H1 (cell line): ENCODE measurements around the gene SIM2. TPM values are rescaled to one million over a fixed set of nuclear protein-coding genes. Genes with fewer than 3 reads are reported as not detected.

Source experiments
- CTCF ChIA-PET: fragments of 300-600 bp; sonication (Branson Sonifier 250); formaldehyde crosslinking; loops from one replicate; lab custom pipeline; 2021; ENCODE audit not compliant: partially characterized antibody; lab: Charles Lee
- POLR2A ChIA-PET: fragments of 300-600 bp; sonication (Branson Sonifier 250); formaldehyde crosslinking; loops from one replicate; lab custom pipeline; 2021; ENCODE audit warnings: inconsistent platforms; ENCODE audit not compliant: partially characterized antibody; lab: Charles Lee
- DNase-seq, 2 experiments: peaks; one replicate each; pipeline versions ENCODE4 v3.0.0 to v3.0.0-alpha.2; 2010 to 2022; ENCODE audit warnings: low spot score in 2 of 2, low read depth in 1 of 2, mixed read lengths in 1 of 2
- FAIRE-seq: peaks from 2 replicates; lab custom pipeline; 2011; peaks lifted over from hg19 to GRCh38; lab: Jason Lieb, UNC
- H2AFZ ChIP-seq: 2 replicates; pipeline ENCODE4 v1.8.1; 2012; ENCODE audit warnings: low read length, inconsistent platforms
- H2AK5ac ChIP-seq: 2 replicates; pipeline ENCODE4 v1.6.1; 2013; ENCODE audit warnings: low read depth, low read length
- H2BK120ac ChIP-seq: replicated peaks from 2 replicates; pipeline ENCODE3; 2013; ENCODE audit warnings: low read depth, low read length, inconsistent platforms
- H2BK12ac ChIP-seq: 2 replicates; pipeline ENCODE4 v1.6.1; 2013; ENCODE audit warnings: low read depth, low read length
- H2BK15ac ChIP-seq: 2 replicates; pipeline ENCODE4 v1.6.1; 2013; ENCODE audit warnings: low read length
- H2BK20ac ChIP-seq: 2 replicates; pipeline ENCODE4 v1.6.1; 2013; ENCODE audit warnings: low read length
- H2BK5ac ChIP-seq: 2 replicates; pipeline ENCODE4 v1.6.1; 2013; ENCODE audit warnings: low read depth, low read length
- H3K14ac ChIP-seq: 2 replicates; pipeline ENCODE4 v1.6.1; 2013; ENCODE audit warnings: inconsistent platforms; ENCODE audit not compliant: insufficient read length
- H3K18ac ChIP-seq: 2 replicates; pipeline ENCODE4 v1.6.1; 2013; ENCODE audit warnings: low read length; ENCODE audit errors: extremely low read depth
- H3K23ac ChIP-seq: 2 replicates; pipeline ENCODE4 v1.6.1; 2013; ENCODE audit warnings: inconsistent platforms; ENCODE audit not compliant: insufficient read length
- H3K23me2 ChIP-seq: 2 replicates; pipeline ENCODE4 v1.6.1; 2013; ENCODE audit warnings: low read depth, low read length
- H3K27ac ChIP-seq: 2 replicates; pipeline ENCODE4 v1.6.1; 2011; ENCODE audit warnings: low read depth, low read length, inconsistent platforms
- H3K27me3 ChIP-seq, 4 experiments: replicated peaks in 1 of 4; 1 replicate in 1 of 4; 2 replicates in 3 of 4; pipeline versions ENCODE4 v1.6.1 to v1.8.1; 2011 to 2013; ENCODE audit warnings: low read length in 3 of 4, mild to moderate bottlenecking in 3 of 4, inconsistent platforms in 2 of 4, mixed read lengths in 2 of 4, moderate library complexity in 1 of 4; ENCODE audit not compliant: control insufficient read depth in 3 of 4, insufficient read depth in 3 of 4; ENCODE audit errors: extremely low read depth in 1 of 4
- H3K36me3 ChIP-seq, 4 experiments: 2 replicates each; pipeline versions ENCODE4 v1.6.1 to v1.8.1; 2011 to 2013; ENCODE audit warnings: mild to moderate bottlenecking in 4 of 4, low read length in 3 of 4, moderate library complexity in 2 of 4, control low read depth in 1 of 4, inconsistent platforms in 1 of 4; ENCODE audit not compliant: insufficient read depth in 4 of 4, control insufficient read depth in 2 of 4
- H3K4ac ChIP-seq: replicated peaks from 2 replicates; pipeline ENCODE3; 2013; ENCODE audit warnings: low read length, low read depth, mixed read lengths, inconsistent platforms; ENCODE audit not compliant: insufficient read length
- H3K4me1 ChIP-seq, 4 experiments: replicated peaks in 1 of 4; 1 replicate in 1 of 4; 2 replicates in 3 of 4; pipeline versions ENCODE4 v1.6.1 to v1.8.1; 2011 to 2013; ENCODE audit warnings: low read length in 3 of 4, inconsistent platforms in 2 of 4, mixed read lengths in 1 of 4; ENCODE audit not compliant: insufficient read depth in 4 of 4, control insufficient read depth in 3 of 4
- H3K4me2 ChIP-seq, 2 experiments: 2 replicates each; pipeline versions ENCODE4 v1.6.1 to v1.8.1; 2011 to 2013; ENCODE audit warnings: low read depth in 2 of 2, low read length in 2 of 2, control low read depth in 1 of 2, inconsistent platforms in 1 of 2, mild to moderate bottlenecking in 1 of 2; ENCODE audit not compliant: insufficient read depth in 1 of 2
- H3K4me3 ChIP-seq, 4 experiments: fragments of 200-600, 300-600 bp in 1 of 4; sonication (generic), shearing (Covaris generic), sonication (Bioruptor Twin) in 1 of 4; 2 replicates each; pipeline versions ENCODE4 v1.5.1 to v1.8.1; 2011 to 2016; ENCODE audit warnings: low read length in 4 of 4, low read depth in 3 of 4, control low read depth in 2 of 4, inconsistent platforms in 2 of 4, mild to moderate bottlenecking in 2 of 4, mixed read lengths in 1 of 4, moderate library complexity in 1 of 4; ENCODE audit not compliant: insufficient read depth in 2 of 4; ENCODE audit errors: extremely low read depth in 1 of 4
- H3K56ac ChIP-seq: replicated peaks from 2 replicates; pipeline ENCODE3; 2013; ENCODE audit warnings: low read depth, mild to moderate bottlenecking, mixed read lengths, low read length, inconsistent platforms; ENCODE audit not compliant: insufficient read length
- H3K79me1 ChIP-seq: 2 replicates; pipeline ENCODE4 v1.6.1; 2013; ENCODE audit warnings: low read depth, low read length, control low read depth
- H3K79me2 ChIP-seq, 2 experiments: 2 replicates each; pipeline versions ENCODE4 v1.6.1 to v1.8.1; 2012 to 2013; ENCODE audit warnings: low read length in 2 of 2, mild to moderate bottlenecking in 2 of 2, inconsistent platforms in 1 of 2; ENCODE audit not compliant: insufficient read depth in 2 of 2, control insufficient read depth in 1 of 2
- H3K9ac ChIP-seq, 4 experiments: replicated peaks in 1 of 4; 1 replicate in 1 of 4; 2 replicates in 3 of 4; pipeline versions ENCODE4 v1.6.1 to v1.8.1; 2011 to 2013; ENCODE audit warnings: low read depth in 3 of 4, low read length in 3 of 4, control low read depth in 2 of 4, mild to moderate bottlenecking in 2 of 4, moderate library complexity in 2 of 4, inconsistent platforms in 1 of 4; ENCODE audit errors: extremely low read depth in 1 of 4
- H3K9me3 ChIP-seq, 2 experiments: 2 replicates each; pipeline versions ENCODE4 v1.6.1 to v1.8.1; 2012 to 2013; ENCODE audit warnings: mild to moderate bottlenecking in 2 of 2, moderate library complexity in 2 of 2, control low read depth in 1 of 2, inconsistent platforms in 1 of 2, low read depth in 1 of 2, low read length in 1 of 2, mixed read lengths in 1 of 2; ENCODE audit not compliant: insufficient read depth in 2 of 2
- H4K20me1 ChIP-seq, 2 experiments: replicated peaks in 1 of 2; 2 replicates each; pipeline versions ENCODE3 to v1.8.1; 2011 to 2013; ENCODE audit warnings: inconsistent platforms in 2 of 2, low read length in 2 of 2, mild to moderate bottlenecking in 1 of 2; ENCODE audit not compliant: insufficient read depth in 2 of 2, control insufficient read depth in 1 of 2
- H4K5ac ChIP-seq: 2 replicates; pipeline ENCODE4 v1.6.1; 2013; ENCODE audit warnings: low read length, low read depth, mixed read lengths, inconsistent platforms; ENCODE audit not compliant: insufficient read length
- H4K8ac ChIP-seq: 2 replicates; pipeline ENCODE4 v1.8.0; 2013; ENCODE audit warnings: mild to moderate bottlenecking, moderate library complexity, low read length, inconsistent platforms; ENCODE audit not compliant: insufficient read depth; ENCODE audit errors: extremely low read depth
- H4K91ac ChIP-seq: replicated peaks from 2 replicates; pipeline ENCODE3; 2013; ENCODE audit warnings: low read length, mixed read lengths, inconsistent platforms; ENCODE audit not compliant: insufficient read length
- CHD1 ChIP-seq: IDR thresholded peaks from 2 replicates; pipeline ENCODE4 v1.6.1; 2012; ENCODE audit warnings: low read depth, low read length, improper control_type of control experiment
- JUND ChIP-seq: IDR thresholded peaks from 2 replicates; pipeline ENCODE4 v1.6.1; 2011; ENCODE audit warnings: mild to moderate bottlenecking, improper control_type of control experiment, low read length
- KDM4A ChIP-seq: IDR thresholded peaks from one replicate; pipeline ENCODE4 v1.7.1; 2012; ENCODE audit warnings: low read depth, mild to moderate bottlenecking, moderate library complexity, low read length, inconsistent platforms; ENCODE audit not compliant: severe bottlenecking
- POLR2AphosphoS5 ChIP-seq: IDR thresholded peaks from 2 replicates; pipeline ENCODE4 v1.6.1; 2011; ENCODE audit warnings: low read depth, low read length
- POU5F1 ChIP-seq: IDR thresholded peaks from 2 replicates; pipeline ENCODE4 v1.6.1; 2011; ENCODE audit warnings: low read depth, mild to moderate bottlenecking, low read length, moderate library complexity
- RAD21 ChIP-seq, 2 experiments: IDR thresholded peaks in 1 of 2; conservative IDR thresholded peaks in 1 of 2; 2 replicates each; pipeline ENCODE4 v1.6.1; 2011; ENCODE audit warnings: low read depth in 2 of 2, low read length in 2 of 2, improper control_type of control experiment in 1 of 2, inconsistent platforms in 1 of 2, mild to moderate bottlenecking in 1 of 2, moderate library complexity in 1 of 2
- RXRA ChIP-seq: IDR thresholded peaks from 2 replicates; pipeline ENCODE4 v1.6.1; 2011; ENCODE audit warnings: low read depth, mild to moderate bottlenecking, low read length, moderate library complexity; ENCODE audit not compliant: insufficient read depth
- SIN3A ChIP-seq, 2 experiments: IDR thresholded peaks in 1 of 2; conservative IDR thresholded peaks in 1 of 2; 2 replicates each; pipeline ENCODE4 v1.6.1; 2011 to 2012; ENCODE audit warnings: low read length in 2 of 2, improper control_type of control experiment in 1 of 2, low read depth in 1 of 2, mild to moderate bottlenecking in 1 of 2
- SUZ12 ChIP-seq: fragments of 200-600 bp; sonication (generic); IDR thresholded peaks from 2 replicates; pipeline ENCODE4 v1.6.1; 2012; ENCODE audit warnings: mild to moderate bottlenecking, inconsistent platforms, low read length, moderate library complexity, mixed read lengths
- TAF1 ChIP-seq: IDR thresholded peaks from 2 replicates; pipeline ENCODE4 v1.6.1; 2011; ENCODE audit warnings: mild to moderate bottlenecking, low read depth, low read length
- TAF7 ChIP-seq: optimal IDR thresholded peaks from 2 replicates; pipeline ENCODE3; 2011; ENCODE audit warnings: low read depth, mild to moderate bottlenecking, inconsistent platforms, low read length, moderate library complexity, borderline replicate concordance
- WGBS, 2 experiments: shearing (Covaris generic) in 1 of 2; methylation state at CpG; one replicate each; pipeline versions ENCODE4 v1.1.6 to v1.1.7; 2013 to 2015; ENCODE audit warnings: low lambda C conversion rate in 2 of 2, mixed read lengths in 2 of 2, inconsistent platforms in 1 of 2, low coverage in 1 of 2, missing lambda C conversion rate in 1 of 2; ENCODE audit not compliant: insufficient replicate concordance in 2 of 2, insufficient coverage in 1 of 2, insufficient read length in 1 of 2; ENCODE audit errors: extremely low coverage in 1 of 2, missing lambda C conversion rate in 1 of 2; 5-methylcytosine and 5-hydroxymethylcytosine counted together
- polyA plus RNA-seq, 7 experiments: library from polyadenylated mRNA; depleted of rRNA in 3 of 7; stranded (reverse) in 5 of 7; unstranded in 2 of 7; fragments of >200 nt in 5 of 7; fragments of 200-250 nt in 2 of 7; gene quantifications; 1 replicate in 5 of 7; 2 replicates in 1 of 7; 4 replicates in 1 of 7; pipeline versions ENCODE4 v1.2.1 to v1.2.3, GENCODE V29; 2011 to 2013; ENCODE audit warnings: missing spikeins in 2 of 7, mixed read lengths in 2 of 7
- total RNA-seq: library from RNA; stranded (reverse); fragmentation: NEBNext Ultra II Directional; extraction: Animal tissue kit (Norgen Biotek cat#: 25700); gene quantifications from 2 replicates; pipeline ENCODE4 v1.2.1, GENCODE V29; 2021

SIM2 gene
- total and polyA plus RNA-seq, 2 of the 8 experiments (the other 6 are each of a cell fraction or from before 2014, with no cell fraction given): 0.05 to 0.26 TPM

DNA sequence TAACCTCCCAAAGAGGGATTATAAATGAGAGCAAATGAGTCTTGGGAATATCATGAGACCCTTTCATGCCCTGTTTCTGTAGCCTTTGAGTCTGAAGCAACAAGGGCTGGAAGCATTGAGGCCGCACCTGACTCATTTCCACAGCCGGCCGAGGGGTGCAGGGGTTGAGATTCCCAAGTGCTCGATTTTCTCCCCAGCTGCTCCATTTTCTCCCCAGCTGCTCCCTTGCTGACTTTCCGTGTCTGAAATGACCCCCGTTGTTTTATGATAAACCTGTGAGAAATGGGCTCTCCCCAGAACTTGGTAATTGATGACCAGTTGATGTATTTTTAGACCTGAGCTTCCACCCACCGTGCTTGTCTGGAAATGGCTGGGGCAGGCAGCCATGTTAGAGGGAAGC, 22.9 kb downstream of the SIM2 start:
- Histone ChIP-seq H2BK12ac (no peak overlapping the region), H2BK20ac (no peak overlapping the region), H2BK15ac (no peak overlapping the region), H2AFZ (no peak overlapping the region), H3K36me3 (no peaks in the 10 kb centered on the region), H3K27me3 (no peaks in the 10 kb centered on the region; a peak in 1 of 7 replicates), H3K14ac (no peak overlapping the region), H3K9me3 (no peaks in the 10 kb centered on the region), H2AK5ac (no peak overlapping the region), H3K27ac (no peak overlapping the region), H4K91ac (no peak overlapping the region), H2BK120ac (no peak overlapping the region), H2BK5ac (no peak overlapping the region), H3K4me1 (peaks cover 0 to 4% (median 3%) of the 10 kb centered on the region in 4 experiments; a peak in 4 of 7 replicates), H3K18ac (no peak overlapping the region), H3K23me2 (no peaks in the 10 kb centered on the region), H4K8ac (no peak overlapping the region), H3K56ac (no peak overlapping the region), H3K4me3 (no peak overlapping the region), H4K20me1 (no peaks in the 10 kb centered on the region), H3K79me2 (no peaks in the 10 kb centered on the region), H3K79me1 (no peaks in the 10 kb centered on the region), H4K5ac (no peak overlapping the region), H3K4me2 (no peak overlapping the region), H3K9ac (no peak overlapping the region), H3K4ac (no peak overlapping the region), H3K23ac (no peak overlapping the region)
- 96% methylated on average over 7 of the region's 7 CpGs; no CpG with 5 or more reads in 1 of the 2 experiments for WGBS, 2 experiments
- ChIA-PET POLR2A (no interaction called here), CTCF (interaction anchor here (0.7 to 1.6 kb wide), 5 partner anchors 25 to 218 kb away, joined by 3 read pairs; no protein-coding TSS in a partner anchor)
- FAIRE-seq: no peak
- no peak for DNase-seq
- TF ChIP-seq SUZ12 (no peak), KDM4A (no peak), SIN3A (conservative IDR thresholded peaks at IDR 0.05 in 1 of 2, IDR thresholded peaks at IDR 0.05 in 1 of 2; ENCODE audit: low read depth in 1 of 2, low read length in 2 of 2) (no peak), TAF1 (no peak), POLR2AphosphoS5 (no peak), POU5F1 (no peak), TAF7 (no peak), CHD1 (no peak), RAD21 (IDR thresholded peaks at IDR 0.05 in 1 of 2, conservative IDR thresholded peaks at IDR 0.05 in 1 of 2; ENCODE audit: low read depth in 2 of 2, low read length in 2 of 2) (no peak), JUND (no peak), RXRA (no peak)
